Neuronal stem cell (in vitro differentiated cells): ENCODE results near the gene GKN2.

Experiments
- DNase-seq: peaks from one replicate; pipeline ENCODE4 v3.0.0-alpha.2; 2013; ENCODE audit warnings: low spot score
- H2AFZ ChIP-seq: one replicate; pipeline ENCODE4 v1.6.1; 2013; ENCODE audit warnings: mild to moderate bottlenecking, low read length, inconsistent platforms
- H2AK5ac ChIP-seq: 2 replicates; pipeline ENCODE4 v1.6.1; 2013; ENCODE audit warnings: low read depth, mild to moderate bottlenecking, inconsistent platforms, low read length, moderate library complexity, mixed read lengths
- H2BK120ac ChIP-seq: 2 replicates; pipeline ENCODE4 v1.6.1; 2013; ENCODE audit warnings: low read depth, mild to moderate bottlenecking, inconsistent platforms, low read length, moderate library complexity, mixed read lengths
- H2BK12ac ChIP-seq: one replicate; pipeline ENCODE4 v1.6.1; 2013; ENCODE audit warnings: low read length, inconsistent platforms
- H2BK15ac ChIP-seq: 2 replicates; pipeline ENCODE4 v1.6.1; 2013; ENCODE audit warnings: mild to moderate bottlenecking, low read length, inconsistent platforms, mixed read lengths
- H2BK5ac ChIP-seq: one replicate; pipeline ENCODE4 v1.6.1; 2013; ENCODE audit warnings: inconsistent platforms, mild to moderate bottlenecking, low read length, moderate library complexity
- H3K14ac ChIP-seq: one replicate; pipeline ENCODE4 v1.6.1; 2013; ENCODE audit warnings: low read length, inconsistent platforms
- H3K18ac ChIP-seq: 2 replicates; pipeline ENCODE4 v1.6.1; 2013; ENCODE audit warnings: low read length, inconsistent platforms
- H3K23ac ChIP-seq: 2 replicates; pipeline ENCODE4 v1.6.1; 2013; ENCODE audit warnings: low read depth, mild to moderate bottlenecking, mixed read lengths, low read length, inconsistent platforms; ENCODE audit not compliant: poor library complexity
- H3K27ac ChIP-seq: replicated peaks from 3 replicates; pipeline ENCODE4 v1.5.1; 2013; ENCODE audit warnings: low read length, inconsistent platforms
- H3K27me3 ChIP-seq, 3 experiments: 2 replicates each; pipeline ENCODE4 v1.6.1; 2013; ENCODE audit warnings: low read length in 3 of 3, mild to moderate bottlenecking in 2 of 3, inconsistent platforms in 1 of 3, low read depth in 1 of 3, mixed read lengths in 1 of 3, moderate library complexity in 1 of 3; ENCODE audit not compliant: control insufficient read depth in 3 of 3, insufficient read depth in 3 of 3
- H3K36me3 ChIP-seq, 2 donors: replicated peaks in 1 of 2; 2 replicates each; pipeline ENCODE4 v1.6.1; 2013; ENCODE audit warnings: low read length in 2 of 2; ENCODE audit not compliant: control insufficient read depth in 2 of 2, insufficient read depth in 2 of 2
- H3K4ac ChIP-seq: 2 replicates; pipeline ENCODE4 v1.6.1; 2013; ENCODE audit warnings: inconsistent platforms, mild to moderate bottlenecking, low read length, moderate library complexity
- H3K4me1 ChIP-seq, 2 donors: 1 replicate in 1 of 2; 2 replicates in 1 of 2; pipeline ENCODE4 v1.6.1; 2013; ENCODE audit warnings: low read length in 2 of 2, low read depth in 1 of 2; ENCODE audit not compliant: control insufficient read depth in 2 of 2, insufficient read depth in 1 of 2
- H3K4me2 ChIP-seq: one replicate; pipeline ENCODE4 v1.6.1; 2013; ENCODE audit warnings: mild to moderate bottlenecking, low read length, inconsistent platforms; ENCODE audit not compliant: insufficient read depth, poor library complexity, severe bottlenecking
- H3K4me3 ChIP-seq, 2 donors: 2 replicates each; pipeline ENCODE4 v1.5.1; 2013; ENCODE audit warnings: low read length in 2 of 2, mild to moderate bottlenecking in 2 of 2, inconsistent platforms in 1 of 2, moderate library complexity in 1 of 2
- H3K79me1 ChIP-seq: one replicate; pipeline ENCODE4 v1.6.1; 2013; ENCODE audit warnings: low read depth, mild to moderate bottlenecking, inconsistent platforms, low read length, moderate library complexity
- H3K9ac ChIP-seq: one replicate; pipeline ENCODE4 v1.6.1; 2013; ENCODE audit warnings: mild to moderate bottlenecking, low read depth, low read length, inconsistent platforms; ENCODE audit not compliant: poor library complexity
- H3K9me3 ChIP-seq, 2 donors: replicated peaks in 1 of 2; 2 replicates each; pipeline versions ENCODE3 to v1.6.1; 2013; ENCODE audit warnings: low read length in 2 of 2, mild to moderate bottlenecking in 2 of 2, inconsistent platforms in 1 of 2, low read depth in 1 of 2, mixed read lengths in 1 of 2, moderate library complexity in 1 of 2; ENCODE audit not compliant: control insufficient read depth in 2 of 2, insufficient read depth in 1 of 2
- H4K8ac ChIP-seq: one replicate; pipeline ENCODE4 v1.6.1; 2013; ENCODE audit warnings: low read depth, mild to moderate bottlenecking, inconsistent platforms, low read length, moderate library complexity
- H4K91ac ChIP-seq: one replicate; pipeline ENCODE4 v1.6.1; 2013; ENCODE audit warnings: low read length, low read depth, mild to moderate bottlenecking, inconsistent platforms; ENCODE audit not compliant: poor library complexity
- WGBS, 2 donors: extraction: QIAGEN DNeasy Blood & Tissue Kit; methylation state at CpG; one replicate each; pipeline ENCODE4 v1.1.7; 2013; ENCODE audit warnings: missing lambda C conversion rate in 2 of 2, mixed read lengths in 1 of 2; ENCODE audit not compliant: insufficient read length in 2 of 2, insufficient replicate concordance in 1 of 2; ENCODE audit errors: extremely low coverage in 2 of 2; 5-methylcytosine and 5-hydroxymethylcytosine counted together

GKN2 gene

GRCh38 chr2:68907232-68907919 is 45.3 kb downstream of the GKN2 start:
- Histone ChIP-seq H3K9ac (no peak overlapping the region), H3K23ac (no peak overlapping the region), H2AFZ (no peak overlapping the region), H3K4ac (no peak overlapping the region), H3K4me1 (peaks cover 0 to 4% of the 10 kb centered on the region in 2 donors), H2BK5ac (no peak overlapping the region), H3K27me3 (no peaks in the 10 kb centered on the region), H3K27ac (no peak overlapping the region), H3K36me3 (no peaks in the 10 kb centered on the region), H3K4me2 (no peak overlapping the region), H2AK5ac (no peak overlapping the region), H3K9me3 (no peaks in the 10 kb centered on the region), H3K4me3 (no peak overlapping the region), H3K79me1 (no peaks in the 10 kb centered on the region), H2BK15ac (no peak overlapping the region), H2BK12ac (no peak overlapping the region), H2BK120ac (no peak overlapping the region), H3K18ac (peak overlapping the region; percentile 11), H3K14ac (no peak overlapping the region), H4K8ac (no peak overlapping the region), H4K91ac (no peak overlapping the region)
- no CpG with 5 or more reads among the region's 5 CpGs for WGBS, 2 donors
- no peak for DNase-seq

DNA sequence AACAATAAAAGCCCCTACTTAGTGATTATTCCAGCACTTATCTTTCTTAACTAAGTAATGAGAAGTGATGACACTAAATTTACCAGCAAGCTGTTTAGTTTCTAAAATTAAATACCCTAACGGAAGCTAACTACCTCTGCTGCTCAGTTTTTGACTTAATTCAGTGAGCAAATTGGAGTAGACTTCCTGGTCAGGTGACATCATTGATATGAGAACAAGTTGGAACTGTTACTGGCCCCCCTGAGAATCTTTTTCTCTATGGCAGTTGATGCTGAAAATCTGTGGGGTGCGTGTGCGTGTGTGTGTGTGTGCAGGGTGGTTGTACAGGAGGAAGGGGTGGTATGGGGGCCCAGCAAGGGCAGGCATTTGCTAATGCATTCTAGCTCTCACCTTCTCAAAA is 46.0 kb downstream of the GKN2 start:
- no peak overlapping the region for H3K4me2 ChIP-seq
- no CpG with 5 or more reads among the region's 3 CpGs for WGBS, 2 donors
- no peak overlapping the region for H2BK120ac ChIP-seq
- no peaks in the 10 kb centered on the region for H3K9me3 ChIP-seq
- no peak overlapping the region for H2BK15ac ChIP-seq
- H3K4me3 ChIP-seq = no peak overlapping the region
- no peaks in the 10 kb centered on the region for H3K36me3 ChIP-seq
- no peak overlapping the region for H3K23ac ChIP-seq
- no peak overlapping the region for H2BK5ac ChIP-seq
- H3K9ac ChIP-seq = no peak overlapping the region
- H3K4ac ChIP-seq = no peak overlapping the region
- H3K18ac ChIP-seq = no peak overlapping the region
- no peak overlapping the region for H3K14ac ChIP-seq
- no peak overlapping the region for H4K8ac ChIP-seq
- H3K27me3 ChIP-seq = no peaks in the 10 kb centered on the region
- H2BK12ac ChIP-seq = no peak overlapping the region
- H4K91ac ChIP-seq = no peak overlapping the region
- H2AK5ac ChIP-seq = no peak overlapping the region
- H3K79me1 ChIP-seq = no peaks in the 10 kb centered on the region
- peaks cover 0 to 4% of the 10 kb centered on the region in 2 donors for H3K4me1 ChIP-seq
- no peak overlapping the region for H3K27ac ChIP-seq
- DNase-seq = no peak
- no peak overlapping the region for H2AFZ ChIP-seq

DNA sequence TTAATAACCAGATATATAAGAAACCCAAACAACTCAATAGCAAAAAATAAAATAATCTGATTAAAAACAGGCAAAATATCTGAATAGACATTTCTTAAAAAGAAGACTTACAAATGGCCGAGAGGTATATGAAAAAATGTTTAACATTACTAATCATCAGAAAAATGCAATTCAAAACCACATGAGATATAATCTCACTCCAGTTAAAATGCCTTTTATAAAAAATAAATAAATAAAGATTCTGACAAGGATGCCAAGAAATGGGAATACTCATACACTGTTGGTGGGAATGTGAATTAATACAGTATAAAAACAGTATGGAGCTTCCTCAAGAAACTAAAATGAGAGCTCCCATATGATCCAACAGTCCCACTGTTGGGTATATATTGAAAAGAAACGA is 47.6 kb downstream of the GKN2 start:
- Histone ChIP-seq H3K4me2 (no peak overlapping the region), H2BK15ac (no peak overlapping the region), H3K14ac (no peak overlapping the region), H3K27ac (no peak overlapping the region), H3K27me3 (no peaks in the 10 kb centered on the region), H4K91ac (no peak overlapping the region), H3K9me3 (peaks cover 0 to 6% of the 10 kb centered on the region in 2 donors), H4K8ac (no peak overlapping the region), H3K4ac (no peak overlapping the region), H3K79me1 (no peaks in the 10 kb centered on the region), H2BK5ac (no peak overlapping the region), H2BK12ac (no peak overlapping the region), H3K23ac (no peak overlapping the region), H2BK120ac (no peak overlapping the region), H3K4me3 (no peak overlapping the region), H3K36me3 (no peaks in the 10 kb centered on the region), H2AK5ac (no peak overlapping the region), H3K9ac (no peak overlapping the region), H3K18ac (no peak overlapping the region), H3K4me1 (peaks cover 0 to 4% of the 10 kb centered on the region in 2 donors), H2AFZ (no peak overlapping the region)
- DNase-seq = no peak
- WGBS, 2 donors = no CpG with 5 or more reads among the region's 2 CpGs

DNA sequence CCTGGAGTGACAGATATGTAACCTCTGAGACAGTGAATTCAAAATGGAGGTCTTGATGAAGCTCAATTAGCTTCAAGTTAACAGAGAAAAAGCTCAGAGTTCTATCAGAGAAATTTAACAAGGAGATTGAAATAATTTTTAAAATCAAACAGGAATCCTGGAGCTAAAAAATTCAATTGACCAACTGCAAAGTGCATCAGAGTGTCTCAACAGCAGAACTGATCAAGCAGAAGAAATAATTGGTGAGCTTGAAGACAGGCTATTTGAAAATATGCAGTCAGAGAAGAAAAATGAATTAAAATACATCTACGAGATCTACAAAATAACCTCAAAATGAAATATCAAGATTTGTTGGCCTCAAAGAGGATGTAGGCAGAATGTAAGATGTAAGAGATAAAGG is 51.1 kb downstream of the GKN2 start:
- no peak for DNase-seq
- no CpG with 5 or more reads among the region's 1 CpG for WGBS, 2 donors
- no peaks in the 10 kb centered on the region for H3K79me1 ChIP-seq

More for the DNA sequence above, 51.1 kb downstream of the GKN2 start:
- Histone ChIP-seq H2AK5ac (no peak overlapping the region), H3K18ac (no peak overlapping the region), H3K14ac (no peak overlapping the region), H3K9ac (no peak overlapping the region), H2BK12ac (no peak overlapping the region), H2AFZ (no peak overlapping the region), H3K4ac (no peak overlapping the region), H4K8ac (no peak overlapping the region), H4K91ac (no peak overlapping the region), H3K36me3 (no peaks in the 10 kb centered on the region), H3K27me3 (no peaks in the 10 kb centered on the region), H3K4me1 (no peaks in the 10 kb centered on the region), H2BK15ac (no peak overlapping the region), H3K27ac (no peak overlapping the region), H2BK120ac (no peak overlapping the region), H3K4me2 (no peak overlapping the region), H3K4me3 (no peak overlapping the region), H3K9me3 (peaks cover 0 to 6% of the 10 kb centered on the region in 2 donors), H2BK5ac (no peak overlapping the region), H3K23ac (no peak overlapping the region)
